Tibial artery (tissue), 4 donors: ENCODE data around the gene CCDC97.

Source experiments
- DNase-seq, 2 donors: peaks; one replicate each; pipeline ENCODE4 v3.0.0-alpha.2; 2019
- H3K27ac ChIP-seq, 2 donors: fragments of 200-600 bp; sonication (generic) in 1 of 2; 1 replicate in 1 of 2; 2 replicates in 1 of 2; pipeline ENCODE4 v1.5.1; 2018 to 2019; ENCODE audit warnings: mild to moderate bottlenecking in 1 of 2
- H3K27me3 ChIP-seq, 2 donors: fragments of 200-600 bp; sonication (generic) in 1 of 2; one replicate each; pipeline versions ENCODE4 v1.5.1 to v1.6.0; 2016 to 2019
- H3K36me3 ChIP-seq, 3 donors: fragments of 200-600 bp; sonication (generic) in 2 of 3; one replicate each; pipeline ENCODE4 v1.5.1; 2016 to 2019; ENCODE audit warnings: mild to moderate bottlenecking in 2 of 3
- H3K4me1 ChIP-seq, 4 donors: fragments of 200-600 bp; sonication (generic) in 2 of 4; 1 replicate in 3 of 4; 2 replicates in 1 of 4; pipeline ENCODE4 v1.5.1; 2016 to 2019
- H3K4me3 ChIP-seq, 2 donors: fragments of 200-600 bp; sonication (generic) in 1 of 2; 1 replicate in 1 of 2; 2 replicates in 1 of 2; pipeline ENCODE4 v1.5.1; 2018 to 2019; ENCODE audit warnings: mild to moderate bottlenecking in 2 of 2
- H3K9me3 ChIP-seq, 3 donors: fragments of 200-600 bp; sonication (generic) in 1 of 3; one replicate each; pipeline ENCODE4 v1.5.1; 2016 to 2019
- intact Hi-C: fragments of 100-400 bp; cut with DNase I; formaldehyde crosslinking; loops from one replicate; pipeline ENCODE4 v1.15.0; 2023; ENCODE audit warnings: low total_unique reads
- TF ChIP-seq, protein P1 (sequence below), 2 experiments: fragments of 200-600 bp in 1 of 2; fragments of 450-650 bp in 1 of 2; IDR thresholded peaks; one replicate each; pipeline ENCODE4 v1.5.1; 2017 to 2019; ENCODE audit warnings: antibody characterized with exemption in 2 of 2, mild to moderate bottlenecking in 1 of 2, moderate library complexity in 1 of 2

Gene CCDC97

DNA sequence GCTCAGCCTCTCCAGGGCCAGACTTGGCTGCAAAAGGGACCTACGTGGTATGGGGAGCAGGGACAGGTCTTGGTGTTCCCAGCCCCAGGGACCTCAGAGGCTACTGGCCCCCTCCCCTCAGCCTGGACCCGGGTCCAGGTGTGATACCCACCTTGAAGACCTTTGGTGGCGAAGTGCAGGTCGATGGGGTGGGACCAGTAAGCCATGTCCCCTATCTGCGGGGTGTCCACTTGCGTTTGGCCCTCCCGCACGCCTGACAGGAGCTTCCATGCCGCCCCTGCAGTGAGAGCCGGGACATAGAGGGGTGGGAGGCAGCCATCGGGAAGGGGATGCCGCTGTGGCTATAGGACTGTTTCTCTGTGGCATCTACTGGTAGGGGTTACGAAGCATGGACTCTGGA lies 47.8 kb downstream of the CCDC97 start:
- Histone ChIP-seq H3K27me3 (no peaks in the 10 kb centered on the region), H3K36me3 (no peaks in the 10 kb centered on the region), H3K4me1 (peaks cover 0 to 12% (median 2%) of the 10 kb centered on the region in 4 donors), H3K4me3 (no peak overlapping the region), H3K27ac (no peak overlapping the region), H3K9me3 (no peaks in the 10 kb centered on the region)
- intact Hi-C loops: loop anchor here (5.0 kb wide), 1 partner anchor 150 kb away; no protein-coding TSS in a partner anchor
- TF ChIP-seq, protein P1, sequence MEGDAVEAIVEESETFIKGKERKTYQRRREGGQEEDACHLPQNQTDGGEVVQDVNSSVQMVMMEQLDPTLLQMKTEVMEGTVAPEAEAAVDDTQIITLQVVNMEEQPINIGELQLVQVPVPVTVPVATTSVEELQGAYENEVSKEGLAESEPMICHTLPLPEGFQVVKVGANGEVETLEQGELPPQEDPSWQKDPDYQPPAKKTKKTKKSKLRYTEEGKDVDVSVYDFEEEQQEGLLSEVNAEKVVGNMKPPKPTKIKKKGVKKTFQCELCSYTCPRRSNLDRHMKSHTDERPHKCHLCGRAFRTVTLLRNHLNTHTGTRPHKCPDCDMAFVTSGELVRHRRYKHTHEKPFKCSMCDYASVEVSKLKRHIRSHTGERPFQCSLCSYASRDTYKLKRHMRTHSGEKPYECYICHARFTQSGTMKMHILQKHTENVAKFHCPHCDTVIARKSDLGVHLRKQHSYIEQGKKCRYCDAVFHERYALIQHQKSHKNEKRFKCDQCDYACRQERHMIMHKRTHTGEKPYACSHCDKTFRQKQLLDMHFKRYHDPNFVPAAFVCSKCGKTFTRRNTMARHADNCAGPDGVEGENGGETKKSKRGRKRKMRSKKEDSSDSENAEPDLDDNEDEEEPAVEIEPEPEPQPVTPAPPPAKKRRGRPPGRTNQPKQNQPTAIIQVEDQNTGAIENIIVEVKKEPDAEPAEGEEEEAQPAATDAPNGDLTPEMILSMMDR (IDR thresholded peaks at IDR 0.05): no peak
- no peak for DNase-seq

DNA sequence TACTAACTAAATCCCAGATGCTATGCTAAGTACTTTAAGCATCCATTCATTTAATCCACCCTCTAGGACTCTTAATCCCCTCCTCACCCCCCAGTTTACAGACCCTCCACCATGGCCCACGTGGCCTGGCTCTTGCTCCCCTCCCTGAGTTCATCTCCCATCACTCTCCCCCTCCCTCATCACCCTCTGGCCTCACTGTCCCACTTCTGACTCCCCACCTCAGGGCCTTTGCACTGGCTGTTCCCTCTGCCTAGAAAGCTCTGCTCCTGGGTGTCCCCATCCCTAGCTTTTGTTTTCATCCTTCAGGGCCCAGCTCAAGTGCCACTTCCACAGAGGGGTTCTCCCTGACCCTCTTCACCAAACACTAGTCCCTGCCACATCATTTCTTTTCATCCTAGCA lies 49.8 kb downstream of the CCDC97 start:
- no peaks in the 10 kb centered on the region for H3K27me3 ChIP-seq
- H3K36me3 ChIP-seq: no peaks in the 10 kb centered on the region
- intact Hi-C loops: loop anchor here (5.0 to 10.0 kb wide), 2 partner anchors 65 to 152 kb away; partner anchors contain the start of gene B3GNT8
- H3K4me1 ChIP-seq: peaks cover 0 to 11% (median 9%) of the 10 kb centered on the region in 4 donors
- H3K4me3 ChIP-seq: no peak overlapping the region
- TF ChIP-seq, protein P1 (IDR thresholded peaks at IDR 0.05): no peak
- no peaks in the 10 kb centered on the region for H3K9me3 ChIP-seq
- H3K27ac ChIP-seq: no peak overlapping the region
- no peak for DNase-seq

DNA sequence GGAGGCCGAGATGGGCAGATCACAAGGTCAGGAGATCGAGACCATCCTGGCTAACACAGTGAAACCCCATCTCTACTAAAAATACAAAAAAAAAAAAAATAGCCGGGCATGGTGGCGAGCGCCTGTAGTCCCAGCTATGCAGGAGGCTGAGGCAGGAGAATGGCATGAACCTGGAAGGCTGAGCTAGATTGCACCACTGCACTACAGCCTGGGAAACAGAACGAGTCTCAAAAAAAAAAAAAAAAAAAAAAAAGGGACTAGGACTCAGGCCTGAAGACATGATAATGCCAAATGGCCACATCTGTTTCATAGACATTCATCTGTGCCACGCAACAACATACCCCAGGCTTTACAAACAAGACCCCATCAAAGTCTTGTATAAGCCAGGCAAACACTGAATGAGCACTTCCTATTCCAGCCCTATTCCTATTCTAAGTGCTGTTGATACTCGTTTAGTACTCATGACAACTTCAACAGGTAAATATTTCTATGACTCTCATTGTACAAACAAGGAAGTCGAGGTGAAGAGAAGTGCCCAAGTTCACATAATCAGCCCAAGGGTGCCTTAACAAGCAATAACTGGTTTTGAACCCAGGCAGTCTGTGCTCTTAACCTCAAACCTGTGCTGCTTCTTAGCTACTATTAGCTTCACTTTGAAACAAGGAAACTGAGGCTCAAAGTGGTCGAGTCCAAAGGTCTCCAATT lies 52.3 kb downstream of the CCDC97 start:
- intact Hi-C loops: loop anchor here (10.0 kb wide), 1 partner anchor 63 kb away; the partner anchor contains the start of gene B3GNT8
- TF ChIP-seq, protein P1 (IDR thresholded peaks at IDR 0.05): no peak
- no peak overlapping the region for H3K27ac ChIP-seq

DNA sequence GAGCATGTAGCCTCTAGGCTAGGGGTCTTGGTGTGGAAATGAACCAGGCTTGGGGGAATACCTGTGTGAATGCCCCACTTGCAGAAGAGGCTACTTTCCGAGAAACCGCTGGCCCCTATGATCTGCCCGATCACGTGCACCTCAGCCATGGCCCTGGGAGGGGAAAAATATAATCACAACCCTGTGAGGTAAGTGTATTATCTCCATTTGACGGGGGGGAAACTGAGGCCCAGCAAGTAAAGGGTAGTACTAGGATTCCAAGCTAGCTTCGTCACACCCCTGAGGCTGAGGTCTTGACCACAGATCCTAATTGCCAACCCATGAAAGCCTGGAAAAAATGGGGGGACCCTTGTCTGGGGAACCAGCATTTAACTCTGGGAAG lies 53.4 kb downstream of the CCDC97 start:
- Histone ChIP-seq H3K27me3 (no peaks in the 10 kb centered on the region), H3K9me3 (no peaks in the 10 kb centered on the region), H3K36me3 (no peaks in the 10 kb centered on the region), H3K27ac (peak overlapping the region; percentile 90 to 95), H3K4me3 (peak overlapping the region; percentile 65 to 66), H3K4me1 (peaks cover 0 to 26% (median 13%) of the 10 kb centered on the region in 4 donors)
- TF ChIP-seq, protein P1 (IDR thresholded peaks at IDR 0.05): no peak
- intact Hi-C loops: loop anchor here (10.0 kb wide), 1 partner anchor 61 kb away; the partner anchor contains the start of gene B3GNT8
- no peak for DNase-seq

More for the DNA sequence above, 52.3 kb downstream of the CCDC97 start:
- Histone ChIP-seq H3K4me1 (peaks cover 0 to 17% (median 13%) of the 10 kb centered on the region in 4 donors), H3K27me3 (no peaks in the 10 kb centered on the region), H3K36me3 (no peaks in the 10 kb centered on the region), H3K4me3 (no peak overlapping the region), H3K9me3 (no peaks in the 10 kb centered on the region)
- no peak for DNase-seq

DNA sequence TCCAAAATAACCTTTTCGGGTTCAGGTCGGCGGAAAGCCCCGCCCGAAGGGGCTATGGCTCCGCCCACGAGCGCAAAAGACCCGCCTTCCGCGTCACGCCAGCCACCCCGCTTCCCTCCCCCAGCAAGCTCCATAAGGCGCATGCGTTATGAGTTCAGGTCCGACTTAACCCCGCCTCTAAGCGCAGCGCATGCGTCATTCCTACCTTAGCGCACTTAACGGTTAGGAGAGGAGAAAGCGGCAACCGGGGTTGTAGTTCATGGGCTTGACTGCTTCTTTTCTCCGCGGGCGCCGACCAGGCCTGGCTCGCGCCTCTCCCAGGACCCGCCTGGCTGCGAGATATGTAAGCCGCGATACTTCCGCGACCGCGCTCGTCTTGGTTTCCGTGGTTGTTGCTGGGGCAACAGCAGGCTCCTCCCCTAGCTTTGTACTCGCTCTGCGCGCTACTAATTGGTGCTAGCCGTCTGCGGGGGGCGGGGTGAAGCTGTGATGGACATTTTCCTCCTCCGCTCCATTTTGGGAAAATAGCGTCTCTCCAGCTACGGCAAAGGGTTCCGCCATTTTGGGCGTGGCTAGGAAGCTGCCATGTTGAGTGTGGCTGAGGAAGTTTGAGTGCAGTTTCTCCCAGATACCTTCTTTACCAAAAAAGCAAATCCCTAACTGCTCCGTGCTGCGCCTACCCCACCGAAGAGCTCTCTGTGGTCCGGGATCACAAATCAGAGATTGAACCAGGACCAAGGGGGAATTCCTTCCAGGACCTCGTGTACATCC lies 54.0 kb downstream of the CCDC97 start, which contains the start of gene B9D2:
Gene B9D2 (minus strand): TSS at position 397 of the 771 bp plus-strand sequence. CDS start 630 bp downstream, outside the sequence.
- Histone ChIP-seq H3K4me3 (peak within 1 kb of the TSS; percentile 65 to 66), H3K27ac (peak within 1 kb of the TSS; percentile 90 to 95), H3K4me1 (peaks cover 0 to 26% (median 13%) of the 10 kb centered on the region in 4 donors), H3K9me3 (no peaks in the 10 kb centered on the region), H3K36me3 (no peaks in the 10 kb centered on the region), H3K27me3 (no peaks in the 10 kb centered on the region)
- TF ChIP-seq, protein P1 (IDR thresholded peaks at IDR 0.05): no peak
- DNase-seq: peak; percentile 99
- intact Hi-C loops: loop anchor here (10.0 kb wide), 1 partner anchor 61 kb away; the partner anchor contains the start of gene B3GNT8
